Measurements from ENCODE around the gene TUG1. TPM values are rescaled to one million over a fixed set of nuclear protein-coding genes. Genes with fewer than 3 reads are reported as not detected.

The TUG1 gene
- polyA plus RNA-seq, 3 donors from 2014 or later, result 7.8 to 22.9 (median 13.6) TPM

DNA sequence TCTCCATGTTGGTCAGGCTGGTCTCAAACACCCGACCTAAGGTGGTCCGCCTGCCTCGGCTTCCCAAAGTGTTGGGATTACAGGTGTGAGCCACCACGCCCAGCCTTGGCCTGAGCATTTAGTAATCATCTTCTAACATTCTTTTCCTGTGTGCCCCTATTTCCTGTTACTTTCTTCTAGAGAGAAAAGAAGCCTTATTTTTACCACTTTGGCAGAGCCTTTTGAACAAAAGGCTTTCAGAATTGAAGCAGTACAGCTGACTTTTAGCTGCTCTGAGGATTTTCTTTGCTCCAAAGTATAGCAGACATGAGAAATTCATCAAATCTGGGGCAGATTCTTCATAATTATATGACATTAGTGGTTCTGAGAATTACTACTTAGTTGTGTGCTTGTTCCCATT lies 13.9 kb upstream of the TUG1 start:
- Mint-ChIP-seq H3K4me3 (no peak overlapping the region), H3K4me1 (peaks cover 15 to 25% of the 10 kb centered on the region in 2 donors), H3K36me3 (peaks cover 5 to 26% (median 22%) of the 10 kb centered on the region in 3 donors), H3K9me3 (no peaks in the 10 kb centered on the region), H3K27ac (no peak overlapping the region), H3K27me3 (ENCODE audit: low read depth in 3 of 3) (no peaks in the 10 kb centered on the region)
- DNase-seq, result no peak

DNA sequence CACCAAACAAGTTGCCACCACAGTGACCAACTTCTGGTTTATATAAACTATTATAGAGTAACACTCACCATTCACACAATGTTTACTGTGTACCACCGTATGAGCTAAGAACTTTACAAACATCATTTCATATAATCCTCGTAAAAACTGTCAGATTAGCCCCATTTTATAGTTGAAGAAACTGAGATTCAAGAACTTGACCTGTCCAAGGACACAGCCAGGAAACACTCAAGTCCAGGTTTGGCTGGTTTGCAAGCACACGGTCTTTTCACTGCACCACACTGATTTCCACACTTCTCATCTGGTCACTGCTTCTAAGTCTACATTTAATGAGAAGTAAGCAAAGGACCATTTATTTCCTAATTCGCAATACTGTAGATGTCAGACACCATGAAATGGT lies 4.2 kb upstream of the TUG1 start:
- Mint-ChIP-seq H3K27me3 (ENCODE audit: low read depth in 3 of 3) (peaks cover 4 to 12% (median 11%) of the 10 kb centered on the region in 3 donors), H3K4me3 (no peak overlapping the region), H3K27ac (no peak overlapping the region), H3K9me3 (peaks cover 0 to 5% (median 0%) of the 10 kb centered on the region in 6 donors), H3K4me1 (peaks cover 24 to 42% of the 10 kb centered on the region in 2 donors), H3K36me3 (peaks cover 4 to 6% (median 4%) of the 10 kb centered on the region in 3 donors)
- DNase-seq, result no peak

DNA sequence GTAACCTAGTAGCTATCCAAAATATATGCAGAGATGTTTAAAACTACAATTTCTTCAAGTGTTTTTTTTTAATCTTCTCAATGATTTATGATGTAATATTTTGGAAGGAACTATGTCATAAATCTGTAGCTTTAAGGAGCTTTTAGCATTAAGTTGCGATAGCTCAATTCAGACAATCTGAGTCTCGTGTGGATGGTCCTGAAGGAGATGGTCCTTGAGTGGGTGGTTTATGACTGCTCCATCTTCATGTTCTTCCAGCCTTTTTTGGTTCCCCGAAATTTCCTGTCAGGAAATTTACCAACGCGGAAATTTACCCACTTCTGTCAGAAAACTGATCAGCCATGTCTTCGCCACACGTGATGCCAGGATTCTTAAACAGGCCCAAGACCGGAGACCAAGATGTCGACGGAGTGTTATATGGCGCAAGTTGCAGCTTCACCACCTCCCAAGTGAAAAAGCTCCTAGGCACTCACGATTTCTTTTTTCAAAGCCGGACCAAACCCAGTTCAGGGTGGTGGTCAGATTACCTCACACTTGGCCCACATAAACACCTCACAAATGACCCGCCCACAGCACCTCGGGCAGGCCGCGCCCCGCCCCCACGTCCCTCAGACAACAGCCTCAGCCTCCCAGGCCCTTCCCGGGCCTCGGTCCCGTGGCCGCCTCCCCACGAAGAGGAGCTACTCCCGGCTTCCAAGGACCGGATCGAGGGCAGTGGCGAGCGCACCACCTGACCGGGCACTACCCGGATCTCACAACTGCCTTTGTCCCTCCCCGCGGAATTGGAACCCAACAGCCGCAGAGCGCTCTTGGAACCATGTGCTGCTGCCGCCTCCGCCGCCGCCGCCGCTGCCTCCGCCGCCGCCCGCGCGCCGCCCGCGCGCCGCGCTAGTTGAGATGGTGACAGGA lies 796 bp upstream of the TUG1 start, which contains the start of gene MORC2:
Gene MORC2 (minus strand): TSS at position 760 of the 909 bp plus-strand sequence. CDS start 885 bp downstream, outside the sequence.
- no peak for DNase-seq
- Mint-ChIP-seq H3K36me3 (peaks cover 29 to 32% (median 29%) of the 10 kb centered on the region in 3 donors), H3K27ac (peak within 1 kb of the TSS; percentile 91 to 98 (median 94)), H3K9me3 (peaks cover 5 to 33% (median 27%) of the 10 kb centered on the region in 6 donors), H3K4me1 (peaks cover 55 to 74% of the 10 kb centered on the region in 2 donors), H3K4me3 (peak within 1 kb of the TSS; percentile 87 to 95 (median 92)), H3K27me3 (ENCODE audit: low read depth in 3 of 3) (peaks cover 6 to 13% (median 13%) of the 10 kb centered on the region in 3 donors)

DNA sequence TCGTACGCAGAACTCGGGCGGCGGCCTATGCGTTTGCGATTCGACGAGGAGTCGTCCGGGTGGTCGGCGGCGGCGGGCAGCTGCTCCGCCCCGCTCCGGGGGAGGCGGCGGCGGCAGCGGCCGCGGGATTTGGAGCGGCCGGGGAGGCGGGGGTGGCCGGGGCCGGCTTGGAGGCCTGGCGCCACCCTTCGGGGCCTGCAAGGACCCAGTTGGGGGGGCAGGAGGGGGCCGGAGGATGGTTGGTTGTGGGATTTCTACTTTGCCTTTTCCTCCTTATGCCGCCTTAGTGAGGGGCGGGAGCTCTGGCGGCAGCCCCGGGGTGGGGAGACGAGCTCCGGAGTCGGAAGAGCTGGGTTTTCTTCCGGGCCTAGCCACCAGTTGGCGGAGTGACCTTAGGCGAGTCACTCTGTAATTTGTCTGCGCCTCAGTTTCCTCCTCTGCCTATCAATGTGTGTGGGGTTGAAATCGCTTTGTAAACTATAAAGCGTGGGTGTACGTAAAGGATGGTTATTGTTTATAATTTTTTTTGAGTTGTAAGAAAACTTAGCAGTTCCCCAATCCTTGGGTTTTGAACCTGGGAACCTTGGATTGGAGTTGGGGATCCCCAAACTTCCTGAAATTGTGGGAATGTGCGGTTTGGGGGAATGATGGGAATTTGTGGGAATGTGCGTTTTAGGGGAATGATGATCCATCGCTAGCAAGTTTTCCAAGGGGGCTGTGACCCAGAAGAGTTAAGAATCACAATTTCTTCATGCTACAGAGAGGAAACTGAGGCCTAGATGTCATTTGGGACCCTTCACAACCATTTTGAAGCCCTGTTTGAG lies 679 bp downstream of the TUG1 start:
- H3K27ac Mint-ChIP-seq, result peak overlapping the region; percentile 78 to 96 (median 92)
- peak overlapping the region; percentile 87 to 95 (median 92) for H3K4me3 Mint-ChIP-seq
- peaks cover 41 to 45% (median 43%) of the 10 kb centered on the region in 3 donors for H3K36me3 Mint-ChIP-seq
- DNase-seq, result no peak
- H3K4me1 Mint-ChIP-seq, result peaks cover 58 to 68% of the 10 kb centered on the region in 2 donors
- H3K27me3 Mint-ChIP-seq (ENCODE audit: low read depth in 3 of 3), result peaks cover 6 to 13% (median 13%) of the 10 kb centered on the region in 3 donors
- H3K9me3 Mint-ChIP-seq, result peaks cover 11 to 45% (median 40%) of the 10 kb centered on the region in 6 donors

DNA sequence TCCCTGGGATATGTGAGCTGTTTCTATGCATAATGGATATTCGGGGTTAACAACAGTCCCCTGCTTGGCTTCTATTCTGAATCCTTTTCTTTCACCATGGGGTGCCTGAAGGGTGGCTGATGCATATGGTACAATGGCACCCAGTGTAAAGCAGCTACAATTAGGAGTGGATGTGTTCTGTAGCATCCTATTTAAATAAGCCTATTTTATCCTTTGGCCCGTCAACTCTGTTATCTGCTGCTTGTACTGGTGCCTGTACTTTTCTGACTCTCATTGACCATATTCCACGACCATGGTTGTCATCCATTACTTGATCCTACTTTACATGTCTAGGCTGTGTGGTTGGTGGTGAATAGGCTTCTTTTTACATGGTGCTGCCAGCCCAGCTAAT lies 1.3 kb downstream of the TUG1 start:
- no peak for DNase-seq
- peaks cover 39 to 50% (median 49%) of the 10 kb centered on the region in 3 donors for H3K36me3 Mint-ChIP-seq
- H3K27ac Mint-ChIP-seq, result peak overlapping the region; percentile 78 to 96 (median 90)
- H3K9me3 Mint-ChIP-seq, result peaks cover 11 to 51% (median 46%) of the 10 kb centered on the region in 6 donors
- peak overlapping the region; percentile 87 to 95 (median 92) for H3K4me3 Mint-ChIP-seq
- H3K27me3 Mint-ChIP-seq (ENCODE audit: low read depth in 3 of 3), result peaks cover 6 to 13% (median 13%) of the 10 kb centered on the region in 3 donors
- peaks cover 53 to 67% of the 10 kb centered on the region in 2 donors for H3K4me1 Mint-ChIP-seq

DNA sequence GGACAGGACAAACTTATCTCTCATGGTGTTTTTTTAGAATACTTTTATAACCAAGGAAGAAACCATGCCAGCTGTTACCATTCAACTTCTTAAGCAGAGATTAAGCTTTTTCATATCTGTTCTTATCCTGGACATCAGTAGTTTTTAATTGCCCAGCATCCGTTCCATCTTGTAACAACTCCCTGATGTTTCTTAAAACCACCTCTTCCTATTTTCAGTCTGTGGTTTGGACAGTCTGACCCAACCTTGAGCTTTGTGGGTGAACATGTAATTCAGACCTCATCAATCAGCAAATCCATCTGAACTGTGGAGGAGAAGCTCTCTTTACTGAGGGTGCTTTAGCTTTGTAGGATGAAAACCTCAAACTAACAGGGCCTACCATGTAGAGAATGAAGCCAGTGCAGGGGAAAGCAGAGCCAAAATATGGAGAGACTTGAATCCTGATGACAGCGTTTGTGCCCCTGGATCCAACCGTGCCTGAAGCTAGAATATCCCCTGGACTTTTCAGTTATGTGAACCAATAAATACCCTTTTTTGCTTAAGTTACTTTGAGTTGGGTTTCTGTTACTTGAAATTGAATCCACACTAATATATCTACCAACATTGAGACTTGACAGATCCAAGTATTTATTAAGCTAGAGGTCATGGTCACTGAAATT lies 9.4 kb downstream of the TUG1 start:
- no peak overlapping the region for H3K4me3 Mint-ChIP-seq
- no peak for DNase-seq
- H3K27ac Mint-ChIP-seq, result no peak overlapping the region
- peaks cover 43 to 49% (median 48%) of the 10 kb centered on the region in 3 donors for H3K36me3 Mint-ChIP-seq
- peaks cover 24 to 43% of the 10 kb centered on the region in 2 donors for H3K4me1 Mint-ChIP-seq
- H3K27me3 Mint-ChIP-seq (ENCODE audit: low read depth in 3 of 3), result peaks cover 0 to 2% (median 0%) of the 10 kb centered on the region in 3 donors
- H3K9me3 Mint-ChIP-seq, result peaks cover 55 to 98% (median 90%) of the 10 kb centered on the region in 6 donors

DNA sequence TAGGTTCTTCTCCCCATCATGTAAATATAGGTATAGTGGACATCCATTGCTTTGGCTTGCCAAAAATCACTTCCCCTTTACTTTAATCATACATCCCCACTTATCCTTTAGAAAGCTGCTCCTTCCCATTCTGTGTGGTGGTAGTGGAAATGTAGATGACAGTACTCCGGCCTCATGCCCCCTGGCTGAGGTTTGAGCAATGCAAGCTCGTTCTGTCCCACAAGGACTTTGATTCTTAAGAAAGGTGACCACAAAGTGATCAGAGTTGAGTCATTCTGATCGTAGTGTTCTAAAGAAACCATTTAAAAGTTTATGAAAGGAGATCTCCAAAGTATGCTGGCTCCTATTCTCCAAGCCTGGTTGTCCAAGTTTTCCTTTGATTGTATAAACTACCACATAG lies 10.9 kb downstream of the TUG1 start:
- peaks cover 57 to 99% (median 91%) of the 10 kb centered on the region in 6 donors for H3K9me3 Mint-ChIP-seq
- H3K27me3 Mint-ChIP-seq (ENCODE audit: low read depth in 3 of 3), result peaks cover 0 to 3% (median 0%) of the 10 kb centered on the region in 3 donors
- H3K27ac Mint-ChIP-seq, result no peak overlapping the region
- peaks cover 38 to 41% (median 40%) of the 10 kb centered on the region in 3 donors for H3K36me3 Mint-ChIP-seq
- H3K4me1 Mint-ChIP-seq, result peaks cover 20 to 43% of the 10 kb centered on the region in 2 donors
- H3K4me3 Mint-ChIP-seq, result no peak overlapping the region
- no peak for DNase-seq

DNA sequence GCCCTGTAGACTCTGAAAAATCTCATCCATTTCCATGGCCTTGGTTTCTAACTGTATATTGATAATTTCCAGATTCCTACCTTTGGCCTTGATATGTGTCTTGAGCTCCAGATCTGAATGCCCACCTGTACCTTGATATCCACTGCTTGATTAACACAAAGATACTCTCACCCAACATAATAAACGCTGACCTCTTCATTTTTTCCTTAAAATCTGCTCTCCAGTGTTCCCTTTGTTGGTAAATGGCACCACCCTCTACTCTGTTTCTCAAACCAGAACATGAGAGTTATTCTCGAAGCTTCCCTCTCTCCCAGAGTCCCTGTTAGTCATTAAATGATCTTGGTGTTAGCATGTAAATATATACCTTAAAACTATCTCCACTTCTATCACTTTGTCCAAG lies 13.4 kb downstream of the TUG1 start:
- H3K4me1 Mint-ChIP-seq, result peaks cover 13 to 18% of the 10 kb centered on the region in 2 donors
- H3K27ac Mint-ChIP-seq, result no peak overlapping the region
- H3K27me3 Mint-ChIP-seq (ENCODE audit: low read depth in 3 of 3), result peaks cover 0 to 3% (median 0%) of the 10 kb centered on the region in 3 donors
- H3K4me3 Mint-ChIP-seq, result no peak overlapping the region
- peaks cover 49 to 92% (median 81%) of the 10 kb centered on the region in 6 donors for H3K9me3 Mint-ChIP-seq
- no peak for DNase-seq
- H3K36me3 Mint-ChIP-seq, result peaks cover 19 to 28% (median 20%) of the 10 kb centered on the region in 3 donors

DNA sequence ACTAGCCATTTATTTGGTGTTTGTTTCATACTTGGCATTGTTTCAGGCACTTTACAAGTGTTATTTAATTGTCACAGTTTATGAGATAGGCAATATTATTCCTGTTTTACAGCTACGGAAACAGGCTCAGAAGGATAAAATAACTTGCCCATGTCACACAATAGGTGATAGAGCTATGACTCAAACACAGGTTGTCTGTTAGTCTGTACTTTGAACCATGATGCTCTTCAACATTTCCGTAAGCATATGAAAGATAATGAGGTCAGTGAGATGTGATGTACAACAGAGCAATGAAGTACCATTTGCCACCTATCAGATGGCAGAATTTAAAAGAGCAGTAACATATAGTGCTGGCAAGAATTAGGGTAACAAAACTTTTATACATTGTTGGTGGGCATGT lies 15.3 kb downstream of the TUG1 start:
- Mint-ChIP-seq H3K27ac (no peak overlapping the region), H3K9me3 (peaks cover 36 to 92% (median 74%) of the 10 kb centered on the region in 6 donors), H3K36me3 (peaks cover 10 to 23% (median 16%) of the 10 kb centered on the region in 3 donors), H3K27me3 (ENCODE audit: low read depth in 3 of 3) (peaks cover 0 to 3% (median 0%) of the 10 kb centered on the region in 3 donors), H3K4me1 (peaks cover 4 to 6% of the 10 kb centered on the region in 2 donors), H3K4me3 (no peak overlapping the region)
- DNase-seq, result no peak

DNA sequence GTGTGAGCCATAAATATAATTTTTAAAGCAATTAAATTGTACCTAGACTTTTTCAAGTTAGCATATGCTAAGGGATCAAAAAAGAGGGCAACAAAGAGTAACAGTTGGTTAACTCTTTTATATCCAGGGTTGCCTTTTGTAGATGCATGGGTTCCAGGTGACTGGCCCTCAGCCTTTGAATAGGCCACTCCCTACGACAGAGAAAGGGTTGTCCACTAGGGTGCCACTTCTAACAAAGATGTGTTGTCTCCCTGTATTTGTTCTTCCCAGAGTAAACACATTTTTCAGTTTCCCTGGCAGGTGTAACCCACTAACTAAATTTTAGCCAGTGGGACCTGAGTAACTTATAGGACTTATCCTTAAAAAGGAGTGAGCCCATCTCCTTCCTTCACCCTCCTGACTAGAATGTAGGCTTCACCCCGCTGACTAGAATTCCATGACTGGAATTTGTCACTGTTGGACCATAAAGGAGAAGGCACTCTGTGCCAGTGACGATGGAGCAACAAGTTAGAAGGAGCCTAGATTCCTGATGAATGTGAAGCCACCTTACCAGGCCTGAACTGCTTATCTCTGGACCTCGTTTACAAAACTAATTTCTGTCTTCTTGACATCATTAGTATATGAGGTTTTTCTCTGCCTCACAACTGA lies 16.6 kb downstream of the TUG1 start:
- no peak overlapping the region for H3K4me3 Mint-ChIP-seq
- no peak for DNase-seq

DNA sequence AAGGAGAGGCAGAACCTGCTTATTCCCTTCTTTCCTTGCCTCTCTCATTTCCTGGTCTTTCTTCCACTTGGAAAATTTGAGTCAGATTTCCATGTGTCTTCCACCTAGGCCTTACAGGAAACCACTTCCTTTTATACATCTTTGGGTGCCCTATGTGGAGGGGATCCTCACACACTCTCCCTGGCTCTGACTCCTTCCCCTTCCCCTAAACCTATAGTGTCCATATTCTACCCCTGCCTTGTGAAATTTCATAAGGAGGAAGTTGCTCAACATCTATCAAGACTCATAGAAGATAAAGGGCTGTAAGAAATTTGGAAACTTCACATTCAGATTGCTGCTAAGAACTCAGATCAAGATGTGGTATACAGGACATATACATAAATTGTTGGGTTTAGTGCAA lies 20.4 kb downstream of the TUG1 start:
- H3K9me3 Mint-ChIP-seq, result peaks cover 28 to 70% (median 42%) of the 10 kb centered on the region in 6 donors

More for the DNA sequence above, 16.6 kb downstream of the TUG1 start:
- Mint-ChIP-seq H3K27ac (no peak overlapping the region), H3K36me3 (peaks cover 7 to 33% (median 10%) of the 10 kb centered on the region in 3 donors), H3K27me3 (ENCODE audit: low read depth in 3 of 3) (peaks cover 0 to 3% (median 0%) of the 10 kb centered on the region in 3 donors), H3K9me3 (peaks cover 41 to 92% (median 70%) of the 10 kb centered on the region in 6 donors), H3K4me1 (no peaks in the 10 kb centered on the region)

DNA sequence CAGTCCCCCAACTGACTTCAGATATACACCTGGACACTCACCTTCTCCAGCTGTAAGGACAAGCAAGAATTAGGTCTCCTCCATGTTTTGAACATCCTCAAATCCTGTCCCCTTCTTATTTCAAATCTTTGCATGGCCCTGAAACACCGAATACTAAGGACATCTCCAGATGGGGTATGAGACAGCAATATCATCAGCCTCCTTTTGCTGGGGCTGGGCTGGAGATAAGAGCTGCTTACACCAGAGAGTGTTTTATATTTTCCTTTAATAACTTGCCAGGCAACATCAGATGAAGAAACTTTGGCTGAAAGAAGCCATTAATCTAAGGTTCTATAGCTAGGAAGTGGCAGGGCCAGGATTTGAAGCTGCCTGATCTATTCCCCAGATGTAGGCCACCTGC lies 21.6 kb downstream of the TUG1 start:
- Mint-ChIP-seq H3K36me3 (peaks cover 3 to 13% (median 4%) of the 10 kb centered on the region in 3 donors), H3K9me3 (peaks cover 23 to 63% (median 37%) of the 10 kb centered on the region in 6 donors), H3K27me3 (ENCODE audit: low read depth in 3 of 3) (no peaks in the 10 kb centered on the region), H3K4me1 (no peaks in the 10 kb centered on the region), H3K27ac (no peak overlapping the region), H3K4me3 (no peak overlapping the region)
- no peak for DNase-seq

More for the DNA sequence above, 20.4 kb downstream of the TUG1 start:
- Mint-ChIP-seq H3K4me1 (no peaks in the 10 kb centered on the region), H3K27ac (peak overlapping the region in 1 of 6 donors; percentile 73), H3K27me3 (ENCODE audit: low read depth in 3 of 3) (peaks cover 0 to 2% (median 0%) of the 10 kb centered on the region in 3 donors), H3K4me3 (no peak overlapping the region), H3K36me3 (peaks cover 7 to 17% (median 7%) of the 10 kb centered on the region in 3 donors)
- no peak for DNase-seq
